Measurements from ENCODE around the gene CATSPERE.
A peak's percentile ranks its signal among the peaks of the same experiment; 100 is the strongest.

Gene CATSPERE

DNA sequence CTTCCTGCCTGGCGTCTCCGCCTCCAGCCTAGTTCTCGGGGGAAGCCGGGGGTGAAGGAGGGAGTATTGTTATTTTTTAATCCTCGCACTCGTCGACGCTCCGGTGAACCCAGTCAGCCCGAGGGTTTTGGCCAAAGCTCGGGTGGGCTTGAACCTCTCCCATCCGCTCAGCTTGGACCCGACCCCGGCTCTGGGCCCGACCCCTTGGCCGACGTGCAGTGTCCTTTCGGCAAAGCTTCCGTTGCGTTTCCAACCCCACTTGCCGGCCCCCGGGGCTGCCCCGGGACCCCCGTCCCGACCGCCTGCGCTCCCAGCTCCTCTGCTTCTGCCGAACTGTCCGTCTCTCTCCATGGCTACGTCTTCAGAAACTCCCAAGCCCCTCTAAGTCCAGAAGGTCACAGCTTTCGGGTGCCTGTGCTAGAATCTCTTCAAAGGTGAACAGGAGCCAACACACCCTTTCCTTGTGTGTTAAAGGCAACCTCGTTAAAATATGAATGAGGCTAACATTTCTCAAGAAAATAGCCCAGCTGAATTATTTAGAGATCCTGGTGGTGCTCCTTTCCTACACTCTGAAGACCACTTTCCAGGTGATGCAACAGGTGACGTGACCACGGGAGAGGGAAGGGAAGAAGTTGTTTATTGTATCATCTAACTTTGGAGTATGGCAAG lies 192.5 kb downstream of the CATSPERE start:
- TF ChIP-seq ZFP3 (CRISPR knock-in tag; IDR thresholded peaks at IDR 0.05) (peak; percentile 94), ZNF565 (CRISPR knock-in tag; conservative IDR thresholded peaks at IDR 0.05; ENCODE audit: low read depth) (no peak)
- peak; percentile 0 for ATAC-seq

DNA sequence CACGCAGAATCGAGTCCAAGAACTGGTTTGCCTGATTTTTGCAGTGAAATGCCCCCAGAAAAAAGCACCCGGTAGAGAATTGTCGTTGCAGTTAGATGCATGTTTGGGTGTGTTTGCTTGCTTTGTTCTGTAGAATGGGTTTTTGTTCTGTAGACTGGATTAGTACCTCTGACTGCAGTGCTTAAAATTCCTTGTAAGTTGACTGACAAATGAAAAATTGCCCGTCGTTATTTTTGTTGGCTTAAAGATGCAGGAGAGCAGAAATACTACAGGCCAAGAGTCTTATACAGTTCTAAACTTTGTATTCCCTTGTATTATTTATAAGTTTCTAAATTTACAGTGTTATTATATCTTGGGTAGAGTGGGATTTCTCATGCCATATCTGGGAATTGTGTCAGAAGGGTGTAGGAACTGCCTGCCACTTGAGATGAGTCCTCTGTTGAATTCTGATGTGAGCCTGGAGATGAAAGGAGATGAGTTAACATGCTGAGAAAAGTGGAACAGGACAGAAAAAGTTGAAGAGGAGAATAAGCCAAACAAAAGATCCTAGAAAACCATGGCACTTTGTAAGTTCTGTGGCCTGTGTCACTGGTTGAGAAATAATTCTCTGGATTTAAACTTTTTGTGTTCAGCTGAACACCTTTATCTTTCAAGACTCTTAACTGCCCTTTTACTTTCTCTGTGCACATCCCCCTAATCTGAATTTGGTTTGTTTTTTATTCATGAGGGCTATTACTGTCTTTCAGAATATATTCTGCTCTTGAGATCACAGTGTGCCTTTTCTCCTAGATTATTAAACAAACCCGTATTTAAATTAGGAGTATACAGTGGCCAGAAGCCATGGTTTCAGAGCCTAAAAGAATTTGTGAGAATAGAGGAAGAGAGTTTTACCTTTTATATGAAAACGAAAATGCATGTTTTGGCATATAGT lies 193.3 kb downstream of the CATSPERE start:
- TF ChIP-seq CSDC2 (CRISPR knock-in tag; IDR thresholded peaks at IDR 0.05) = no peak
- no peak for TF ChIP-seq PPARA (CRISPR knock-in tag; IDR thresholded peaks at IDR 0.05; ENCODE audit: borderline replicate concordance)
- TF ChIP-seq ESRRG (CRISPR knock-in tag; IDR thresholded peaks at IDR 0.05) = no peak
- TF ChIP-seq BACH2 (CRISPR knock-in tag; IDR thresholded peaks at IDR 0.05; ENCODE audit: borderline replicate concordance) = no peak
- no peak for TF ChIP-seq POU6F1 (CRISPR knock-in tag; IDR thresholded peaks at IDR 0.05; ENCODE audit: borderline replicate concordance, low read depth)
- TF ChIP-seq ZNF565 (CRISPR knock-in tag; conservative IDR thresholded peaks at IDR 0.05; ENCODE audit: low read depth) = no peak
- no peak for TF ChIP-seq ZC3H10 (CRISPR knock-in tag; IDR thresholded peaks at IDR 0.05)
- TF ChIP-seq ISL1 (CRISPR knock-in tag; IDR thresholded peaks at IDR 0.05) = no peak
- TF ChIP-seq ZNF8 (CRISPR knock-in tag; IDR thresholded peaks at IDR 0.05) = no peak
- TF ChIP-seq TOX (CRISPR knock-in tag; IDR thresholded peaks at IDR 0.05; ENCODE audit: borderline replicate concordance) = no peak
- no peak for TF ChIP-seq ZFP3 (CRISPR knock-in tag; IDR thresholded peaks at IDR 0.05)
- no peak for TF ChIP-seq OSR1 (CRISPR knock-in tag; IDR thresholded peaks at IDR 0.05)
- no peak for TF ChIP-seq ZFP30 (CRISPR knock-in tag; IDR thresholded peaks at IDR 0.05)
- no peak for TF ChIP-seq GLIS3 (CRISPR knock-in tag; IDR thresholded peaks at IDR 0.05)
- ATAC-seq = no peak

- no peak for ATAC-seq
- TF ChIP-seq ZFP30 (CRISPR knock-in tag; IDR thresholded peaks at IDR 0.05) (no peak), GLIS3 (CRISPR knock-in tag; IDR thresholded peaks at IDR 0.05) (no peak), OSR1 (CRISPR knock-in tag; IDR thresholded peaks at IDR 0.05) (no peak), ZNF565 (CRISPR knock-in tag; conservative IDR thresholded peaks at IDR 0.05; ENCODE audit: low read depth) (no peak), POU6F1 (CRISPR knock-in tag; IDR thresholded peaks at IDR 0.05; ENCODE audit: borderline replicate concordance, low read depth) (no peak), RARB (CRISPR knock-in tag; IDR thresholded peaks at IDR 0.05) (no peak), ZC3H10 (CRISPR knock-in tag; IDR thresholded peaks at IDR 0.05) (no peak)
Observed at GRCh38 chr1:244655186-244655585, 194.1 kb downstream of the CATSPERE start.

DNA sequence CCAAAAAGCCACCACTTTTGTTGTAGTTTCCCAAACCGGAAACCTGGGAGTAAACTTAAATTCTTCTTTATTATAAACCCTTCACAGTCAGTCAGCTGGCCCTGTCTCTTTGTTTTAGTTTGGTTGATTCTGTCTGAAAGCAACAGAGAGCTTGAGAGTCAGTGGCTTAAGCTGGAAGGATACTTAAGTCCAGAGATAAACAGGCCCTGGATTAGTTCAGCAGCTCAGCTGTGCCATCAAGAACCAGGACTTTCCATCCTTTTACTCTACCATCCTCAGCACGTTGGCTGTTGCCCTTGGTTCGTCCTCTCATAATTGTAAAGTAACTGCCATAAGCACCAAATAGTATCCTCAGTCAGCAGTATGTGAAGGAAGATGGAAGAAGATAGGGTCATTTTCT lies 196.3 kb downstream of the CATSPERE start:
- no peak for ATAC-seq
- TF ChIP-seq TSHZ2 (CRISPR knock-in tag; IDR thresholded peaks at IDR 0.05) (no peak), POU6F1 (CRISPR knock-in tag; IDR thresholded peaks at IDR 0.05; ENCODE audit: borderline replicate concordance, low read depth) (no peak), SNAI2 (CRISPR knock-in tag; IDR thresholded peaks at IDR 0.05) (no peak)

Measured in SK-N-SH treated with all-trans-retinoic acid at 6 μM for 48 hours (cell line).